DND-41 (cell line): Measurements from ENCODE around the gene MAP7.
"Not testable (repeated sequence)": the region's sequence is repeated elsewhere in the genome, so short reads cannot be mapped to it uniquely, and the experiment has no call there.

ENCODE experiments used
- ATAC-seq: fragments of 200-7000 bp; cut with Tn5 transposase; 3 replicates; pipeline ENCODE4 v1.9.1; 2021; ENCODE audit warnings: low read depth; ENCODE audit not compliant: insufficient read depth
- DNase-seq: peaks from one replicate; pipeline ENCODE4 v3.0.0-alpha.2; 2020
- H2AFZ ChIP-seq: 2 replicates; pipeline ENCODE4 v1.6.0; 2012; ENCODE audit warnings: low read depth, low read length
- H3K27ac ChIP-seq: 2 replicates; pipeline ENCODE4 v1.5.1; 2012; ENCODE audit warnings: low read length, inconsistent platforms
- H3K27me3 ChIP-seq: fragments of 200-600 bp; sonication (generic); 2 replicates; pipeline ENCODE4 v1.6.0; 2012; ENCODE audit warnings: low read length, mild to moderate bottlenecking, inconsistent platforms; ENCODE audit not compliant: insufficient read depth, poor library complexity
- H3K36me3 ChIP-seq: 2 replicates; pipeline ENCODE4 v1.5.1; 2012; ENCODE audit warnings: low read length, inconsistent platforms; ENCODE audit not compliant: insufficient read depth
- H3K4me1 ChIP-seq: 2 replicates; pipeline ENCODE4 v1.5.1; 2012; ENCODE audit warnings: mild to moderate bottlenecking, low read length; ENCODE audit not compliant: insufficient read depth
- H3K4me2 ChIP-seq: 2 replicates; pipeline ENCODE4 v1.6.0; 2012; ENCODE audit warnings: mild to moderate bottlenecking, moderate library complexity, low read length, inconsistent platforms; ENCODE audit not compliant: insufficient read depth
- H3K4me3 ChIP-seq, 2 experiments: fragments of 200-600 bp in 1 of 2; shearing (Covaris generic) in 1 of 2; 2 replicates each; pipeline ENCODE4 v1.5.1; 2012 to 2016; ENCODE audit warnings: inconsistent platforms in 2 of 2, low read length in 2 of 2, mild to moderate bottlenecking in 2 of 2, low read depth in 1 of 2, moderate library complexity in 1 of 2
- H3K79me2 ChIP-seq: 2 replicates; pipeline ENCODE4 v1.6.0; 2012; ENCODE audit warnings: low read length, inconsistent platforms; ENCODE audit not compliant: insufficient read depth
- H3K9ac ChIP-seq: 2 replicates; pipeline ENCODE4 v1.6.0; 2012; ENCODE audit warnings: low read depth, mild to moderate bottlenecking, inconsistent platforms, low read length, moderate library complexity
- H3K9me3 ChIP-seq: 2 replicates; pipeline ENCODE4 v1.5.1; 2012; ENCODE audit warnings: low read length, moderate library complexity, mild to moderate bottlenecking, inconsistent platforms; ENCODE audit not compliant: insufficient read depth, severe bottlenecking
- H4K20me1 ChIP-seq: 2 replicates; pipeline ENCODE4 v1.6.0; 2012; ENCODE audit warnings: low read length; ENCODE audit not compliant: insufficient read depth
- CTCF ChIP-seq: IDR thresholded peaks from 2 replicates; pipeline ENCODE4 v1.5.1; 2012; ENCODE audit warnings: borderline replicate concordance, low read length, moderate library complexity, mild to moderate bottlenecking; ENCODE audit not compliant: poor library complexity, severe bottlenecking; ENCODE audit errors: extremely low read depth
- EZH2 ChIP-seq: IDR thresholded peaks from 3 replicates; pipeline ENCODE4 v1.6.1; 2012; ENCODE audit warnings: borderline replicate concordance, low read depth, mild to moderate bottlenecking, moderate library complexity, low read length, inconsistent platforms; ENCODE audit not compliant: severe bottlenecking

The MAP7 gene

GRCh38 chr6:136593748-136594490 is 43.7 kb upstream of the MAP7 start:
- Histone ChIP-seq H3K9ac (no peak overlapping the region), H3K4me3 (no peak overlapping the region), H3K79me2 (no peaks in the 10 kb centered on the region), H3K4me1 (no peaks in the 10 kb centered on the region), H4K20me1 (no peaks in the 10 kb centered on the region), H3K9me3 (no peaks in the 10 kb centered on the region), H3K27me3 (no peaks in the 10 kb centered on the region), H3K27ac (no peak overlapping the region), H2AFZ (no peak overlapping the region), H3K36me3 (no peaks in the 10 kb centered on the region), H3K4me2 (no peak overlapping the region)
- TF ChIP-seq EZH2 (no peak), CTCF (no peak)
- no peak for DNase-seq
- ATAC-seq, result peak; percentile 82

- ATAC-seq (no peak), DNase-seq (no peak)
- no peaks in the 10 kb centered on the region for H3K36me3 ChIP-seq
- TF ChIP-seq EZH2 (no peak), CTCF (no peak)
- no peak overlapping the region for H3K9ac ChIP-seq
- no peak overlapping the region for H3K4me3 ChIP-seq
- no peak overlapping the region for H3K27ac ChIP-seq
- H4K20me1 ChIP-seq, result no peaks in the 10 kb centered on the region
- H3K79me2 ChIP-seq, result no peaks in the 10 kb centered on the region
- H3K4me1 ChIP-seq, result no peaks in the 10 kb centered on the region
- no peak overlapping the region for H3K4me2 ChIP-seq
- H3K27me3 ChIP-seq, result no peaks in the 10 kb centered on the region
- H2AFZ ChIP-seq, result no peak overlapping the region
- no peaks in the 10 kb centered on the region for H3K9me3 ChIP-seq
Observed at GRCh38 chr6:136592930-136593673, 42.9 kb upstream of the MAP7 start.

GRCh38 chr6:136591617-136592016 is 41.4 kb upstream of the MAP7 start:
- no peaks in the 10 kb centered on the region for H3K27me3 ChIP-seq
- no peak overlapping the region for H3K4me3 ChIP-seq
- no peak overlapping the region for H3K27ac ChIP-seq
- H3K79me2 ChIP-seq, result no peaks in the 10 kb centered on the region
- TF ChIP-seq EZH2 (no peak), CTCF (no peak)
- DNase-seq (no peak), ATAC-seq (no peak)
- no peak overlapping the region for H3K9ac ChIP-seq
- H4K20me1 ChIP-seq, result no peaks in the 10 kb centered on the region
- H3K36me3 ChIP-seq, result no peaks in the 10 kb centered on the region
- no peaks in the 10 kb centered on the region for H3K9me3 ChIP-seq
- H2AFZ ChIP-seq, result no peak overlapping the region
- no peak overlapping the region for H3K4me2 ChIP-seq
- no peaks in the 10 kb centered on the region for H3K4me1 ChIP-seq

GRCh38 chr6:136590846-136591245 is 40.6 kb upstream of the MAP7 start:
- H3K79me2 ChIP-seq, DNase-seq, H3K4me2 ChIP-seq, H3K4me1 ChIP-seq, H4K20me1 ChIP-seq, H3K9me3 ChIP-seq, H3K4me3 ChIP-seq, H3K27me3 ChIP-seq, H3K9ac ChIP-seq, H3K36me3 ChIP-seq, H3K27ac ChIP-seq, ATAC-seq, H2AFZ ChIP-seq: not testable (repeated sequence)
